Activated B cell treated with CpG ODN at 0.5 μM for 24 hours (primary cell): ENCODE data around the gene RSPRY1. TPM values are rescaled to one million over a fixed set of nuclear protein-coding genes. Genes with fewer than 3 reads are reported as not detected.
"Not testable (repeated sequence)": the region's sequence is repeated elsewhere in the genome, so short reads cannot be mapped to it uniquely, and the experiment has no call there.

Experiments used
- ATAC-seq: fragments of 200-7000 bp; cut with Tn5 transposase; one replicate; pipeline ENCODE4 v1.10.0; 2021; ENCODE audit warnings: low read depth, mild to moderate bottlenecking, moderate library complexity
- CTCF ChIA-PET: fragments of 350-600 bp; sonication (Branson Sonifier 250); formaldehyde crosslinking; loops from one replicate; lab custom pipeline; 2021; ENCODE audit warnings: antibody characterized with exemption; lab: Charles Lee
- POLR2A ChIA-PET: fragments of 350-600 bp; sonication (Branson Sonifier 250); formaldehyde crosslinking; loops from one replicate; lab custom pipeline; 2021; ENCODE audit warnings: antibody characterized with exemption; lab: Charles Lee
- DNase-seq: peaks from one replicate; pipeline ENCODE4 v3.0.0; 2022
- H3K27ac Mint-ChIP-seq: one replicate; pipeline ENCODE4 v1.8.0; 2020; ENCODE audit warnings: mixed read lengths
- H3K27me3 Mint-ChIP-seq: one replicate; pipeline ENCODE4 v1.8.0; 2021; ENCODE audit warnings: mixed read lengths
- H3K36me3 Mint-ChIP-seq: one replicate; pipeline ENCODE4 v1.8.0; 2021; ENCODE audit warnings: low read depth, mixed read lengths
- H3K4me1 Mint-ChIP-seq: one replicate; pipeline ENCODE4 v1.8.0; 2021; ENCODE audit warnings: mixed read lengths
- H3K4me3 Mint-ChIP-seq: one replicate; pipeline ENCODE4 v1.8.0; 2020; ENCODE audit warnings: mild to moderate bottlenecking, mixed read lengths
- H3K9me3 Mint-ChIP-seq: one replicate; pipeline ENCODE4 v1.8.0; 2020; ENCODE audit warnings: mixed read lengths
- intact Hi-C: fragments of 100-400 bp; cut with micrococcal nuclease; formaldehyde crosslinking; loops from one replicate; pipeline ENCODE4 v1.15.1; 2024
- total RNA-seq: library from RNA; stranded (reverse); gene quantifications from 2 replicates; pipeline ENCODE4 v1.2.3, GENCODE V29; 2022
- TF ChIP-seq, protein P1 (sequence below): fragments of 200-600 bp; IDR thresholded peaks from one replicate; pipeline ENCODE4 v1.8.0; 2022; ENCODE audit warnings: antibody characterized with exemption, mild to moderate bottlenecking

Gene RSPRY1
- total RNA-seq, 1 donor from 2014 or later = 39.9 TPM

- peaks cover 9% of the 10 kb centered on the region for H3K36me3 Mint-ChIP-seq
- ChIA-PET CTCF (no interaction called here), POLR2A (no interaction called here)
- no peak overlapping the region for H3K27ac Mint-ChIP-seq
- DNase-seq (no peak), ATAC-seq (no peak)
- H3K4me3 Mint-ChIP-seq = no peak overlapping the region
- TF ChIP-seq, protein P1, sequence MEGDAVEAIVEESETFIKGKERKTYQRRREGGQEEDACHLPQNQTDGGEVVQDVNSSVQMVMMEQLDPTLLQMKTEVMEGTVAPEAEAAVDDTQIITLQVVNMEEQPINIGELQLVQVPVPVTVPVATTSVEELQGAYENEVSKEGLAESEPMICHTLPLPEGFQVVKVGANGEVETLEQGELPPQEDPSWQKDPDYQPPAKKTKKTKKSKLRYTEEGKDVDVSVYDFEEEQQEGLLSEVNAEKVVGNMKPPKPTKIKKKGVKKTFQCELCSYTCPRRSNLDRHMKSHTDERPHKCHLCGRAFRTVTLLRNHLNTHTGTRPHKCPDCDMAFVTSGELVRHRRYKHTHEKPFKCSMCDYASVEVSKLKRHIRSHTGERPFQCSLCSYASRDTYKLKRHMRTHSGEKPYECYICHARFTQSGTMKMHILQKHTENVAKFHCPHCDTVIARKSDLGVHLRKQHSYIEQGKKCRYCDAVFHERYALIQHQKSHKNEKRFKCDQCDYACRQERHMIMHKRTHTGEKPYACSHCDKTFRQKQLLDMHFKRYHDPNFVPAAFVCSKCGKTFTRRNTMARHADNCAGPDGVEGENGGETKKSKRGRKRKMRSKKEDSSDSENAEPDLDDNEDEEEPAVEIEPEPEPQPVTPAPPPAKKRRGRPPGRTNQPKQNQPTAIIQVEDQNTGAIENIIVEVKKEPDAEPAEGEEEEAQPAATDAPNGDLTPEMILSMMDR = no peak
- intact Hi-C loops = no loop called here
- no peaks in the 10 kb centered on the region for H3K27me3 Mint-ChIP-seq
- peaks cover 3% of the 10 kb centered on the region for H3K4me1 Mint-ChIP-seq
- no peaks in the 10 kb centered on the region for H3K9me3 Mint-ChIP-seq
Observed at GRCh38 chr16:57196286-57196685, 10.2 kb downstream of the RSPRY1 start.

DNA sequence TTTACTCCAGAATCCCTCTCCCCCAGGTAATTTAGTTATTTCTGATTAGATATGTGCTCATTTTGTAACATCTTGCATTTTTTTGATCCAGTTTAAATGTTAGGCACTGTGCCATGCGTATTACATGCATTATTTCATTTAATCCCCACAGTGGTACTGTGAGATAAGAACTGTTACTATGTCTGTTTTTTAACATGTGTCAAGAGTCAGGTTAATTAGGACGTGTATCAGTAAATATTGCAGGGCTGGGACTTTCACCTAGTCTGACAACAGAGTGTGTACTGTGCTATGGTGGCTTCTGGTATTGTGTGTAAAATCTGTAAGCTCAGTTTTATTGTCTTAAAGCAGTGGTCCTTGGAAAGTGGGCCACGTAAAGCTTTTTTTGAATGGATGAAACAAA lies 10.6 kb downstream of the RSPRY1 start:
- Mint-ChIP-seq H3K27me3 (no peaks in the 10 kb centered on the region), H3K4me1 (peaks cover 3% of the 10 kb centered on the region), H3K36me3 (peaks cover 9% of the 10 kb centered on the region), H3K9me3 (no peaks in the 10 kb centered on the region), H3K27ac (no peak overlapping the region), H3K4me3 (no peak overlapping the region)
- POLR2A ChIA-PET = no interaction called here
- CTCF ChIA-PET = no interaction called here
- intact Hi-C loops = no loop called here
- DNase-seq (no peak), ATAC-seq (no peak)
- TF ChIP-seq, protein P1 = no peak

GRCh38 chr16:57200321-57200720 lies 14.2 kb downstream of the RSPRY1 start:
- intact Hi-C loops, POLR2A ChIA-PET, H3K27me3 Mint-ChIP-seq: not testable (repeated sequence)

DNA sequence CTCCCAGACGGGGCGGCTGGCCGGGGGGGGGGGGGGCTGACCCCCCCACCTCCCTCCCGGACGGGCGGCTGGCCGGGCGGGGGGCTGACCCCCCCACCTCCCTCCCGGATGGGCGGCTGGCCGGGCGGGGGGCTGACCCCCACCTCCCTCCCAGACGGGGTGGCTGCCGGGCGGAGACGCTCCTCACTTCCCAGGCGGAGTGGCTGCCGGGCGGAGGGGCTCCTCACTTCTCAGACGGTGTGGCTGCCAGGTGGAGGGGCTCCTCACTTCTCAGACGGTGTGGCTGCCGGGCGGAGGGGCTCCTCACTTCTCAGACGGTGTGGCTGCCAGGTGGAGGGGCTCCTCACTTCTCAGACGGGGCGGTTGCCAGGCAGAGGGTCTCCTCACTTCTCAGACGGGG lies 14.8 kb downstream of the RSPRY1 start:
- H3K9me3 Mint-ChIP-seq, H3K27ac Mint-ChIP-seq, intact Hi-C loops, H3K27me3 Mint-ChIP-seq, DNase-seq, H3K4me3 Mint-ChIP-seq, POLR2A ChIA-PET, ATAC-seq, CTCF ChIA-PET, H3K4me1 Mint-ChIP-seq: not testable (repeated sequence)
- H3K36me3 Mint-ChIP-seq = peaks cover 22% of the 10 kb centered on the region

More at GRCh38 chr16:57200321-57200720, 14.2 kb downstream of the RSPRY1 start:
- peaks cover 16% of the 10 kb centered on the region for H3K36me3 Mint-ChIP-seq
- H3K27ac Mint-ChIP-seq, H3K4me3 Mint-ChIP-seq, H3K4me1 Mint-ChIP-seq, CTCF ChIA-PET, ATAC-seq, DNase-seq, H3K9me3 Mint-ChIP-seq: not testable (repeated sequence)

DNA sequence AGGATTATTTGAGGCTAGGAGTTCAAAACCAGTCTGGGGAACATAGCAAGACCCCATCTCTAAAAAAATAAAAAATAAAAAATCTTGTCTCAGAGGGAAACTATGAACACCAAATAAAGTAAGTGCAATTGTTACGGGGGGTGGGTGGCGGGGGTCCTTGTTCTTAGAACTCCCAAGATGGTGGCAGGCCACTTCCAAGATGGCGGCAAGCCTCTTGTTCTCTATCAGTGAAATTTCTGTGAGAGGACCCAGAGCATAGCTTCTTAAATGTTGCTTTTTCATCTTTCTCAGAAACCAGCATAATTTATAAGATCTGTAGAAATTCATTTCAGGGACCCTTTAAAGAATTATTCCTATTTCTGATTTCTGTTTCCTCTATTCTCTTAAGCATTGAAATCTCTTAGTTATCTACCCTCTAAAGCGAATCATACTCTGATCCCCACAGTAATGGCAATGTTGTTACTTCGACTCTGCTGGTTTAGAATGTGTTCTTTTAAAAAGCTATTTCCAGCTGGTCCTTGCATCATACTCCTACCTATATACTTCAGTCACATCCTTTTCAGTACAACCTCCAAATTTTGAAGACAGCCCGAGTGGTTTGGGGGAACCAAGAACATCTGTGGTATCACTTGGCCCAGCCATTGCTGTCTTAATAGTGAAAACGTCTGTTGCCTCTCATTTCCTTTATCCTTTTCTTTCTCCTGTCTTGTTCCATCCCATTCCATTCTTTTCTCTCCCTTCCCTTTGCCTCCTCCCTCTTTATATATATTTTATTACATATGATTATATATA lies 16.2 kb downstream of the RSPRY1 start:
- DNase-seq (no peak), ATAC-seq (no peak)
- intact Hi-C loops = no loop called here
- H3K9me3 Mint-ChIP-seq = no peaks in the 10 kb centered on the region
- H3K4me3 Mint-ChIP-seq = no peak overlapping the region
- no peaks in the 10 kb centered on the region for H3K27me3 Mint-ChIP-seq
- TF ChIP-seq, protein P1 = no peak
- no peak overlapping the region for H3K27ac Mint-ChIP-seq
- H3K36me3 Mint-ChIP-seq = peaks cover 28% of the 10 kb centered on the region
- H3K4me1 Mint-ChIP-seq = peaks cover 2% of the 10 kb centered on the region
- ChIA-PET CTCF (no interaction called here), POLR2A (no interaction called here)

GRCh38 chr16:57203451-57203850 lies 17.3 kb downstream of the RSPRY1 start:
- no peaks in the 10 kb centered on the region for H3K9me3 Mint-ChIP-seq
- DNase-seq (no peak), ATAC-seq (no peak)
- H3K27me3 Mint-ChIP-seq = no peaks in the 10 kb centered on the region
- TF ChIP-seq, protein P1 = no peak
- H3K4me3 Mint-ChIP-seq = no peak overlapping the region
- ChIA-PET CTCF (no interaction called here), POLR2A (no interaction called here)
- intact Hi-C loops = no loop called here
- H3K36me3 Mint-ChIP-seq = peaks cover 36% of the 10 kb centered on the region
- peaks cover 2% of the 10 kb centered on the region for H3K4me1 Mint-ChIP-seq
- no peak overlapping the region for H3K27ac Mint-ChIP-seq
